Measurements from ENCODE around the gene RDH16.
"Not testable (repeated sequence)": the region's sequence is repeated elsewhere in the genome, so short reads cannot be mapped to it uniquely, and the experiment has no call there.

RDH16 gene

GRCh38 chr12:56951582-56952339 lies 5.6 kb downstream of the RDH16 start:
- TF ChIP-seq ZNF274 (IDR thresholded peaks at IDR 0.05; ENCODE audit: low read depth, low read length) = no peak
- no peak overlapping the region for H3K4me3 ChIP-seq (ENCODE audit: low read length)

GRCh38 chr12:56948881-56949280 lies 8.5 kb downstream of the RDH16 start:
- TF ChIP-seq ZNF274 (IDR thresholded peaks at IDR 0.05; ENCODE audit: low read depth, low read length) = no peak
- H3K4me3 ChIP-seq (ENCODE audit: low read length) = no peak overlapping the region

- H3K4me3 ChIP-seq (ENCODE audit: low read length) = no peak overlapping the region
- no peak for TF ChIP-seq ZNF274 (IDR thresholded peaks at IDR 0.05; ENCODE audit: low read depth, low read length)
Measured at GRCh38 chr12:56948457-56948777, 9.0 kb downstream of the RDH16 start.

GRCh38 chr12:56947633-56948456 lies 9.6 kb downstream of the RDH16 start:
- no peak overlapping the region for H3K4me3 ChIP-seq (ENCODE audit: low read length)
- TF ChIP-seq ZNF274 (IDR thresholded peaks at IDR 0.05; ENCODE audit: low read depth, low read length) = no peak

- no peak overlapping the region for H3K4me3 ChIP-seq (ENCODE audit: low read length)
Measured at GRCh38 chr12:56943878-56944277, 13.5 kb downstream of the RDH16 start.

GRCh38 chr12:56943374-56943773 lies 14.0 kb downstream of the RDH16 start:
- H3K4me3 ChIP-seq (ENCODE audit: low read length) = not testable (repeated sequence)

More at GRCh38 chr12:56943878-56944277, 13.5 kb downstream of the RDH16 start:
- TF ChIP-seq ZNF274 (IDR thresholded peaks at IDR 0.05; ENCODE audit: low read depth, low read length) = no peak

- no peak overlapping the region for H3K4me3 ChIP-seq (ENCODE audit: low read length)
Measured at GRCh38 chr12:56941299-56942017, 15.9 kb downstream of the RDH16 start.

GRCh38 chr12:56940942-56941298 lies 16.5 kb downstream of the RDH16 start:
- H3K4me3 ChIP-seq (ENCODE audit: low read length) = not testable (repeated sequence)

More at GRCh38 chr12:56941299-56942017, 15.9 kb downstream of the RDH16 start:
- TF ChIP-seq ZNF274 (IDR thresholded peaks at IDR 0.05; ENCODE audit: low read depth, low read length) = no peak

GRCh38 chr12:56935752-56936151 lies 21.7 kb downstream of the RDH16 start:
- H3K4me3 ChIP-seq (ENCODE audit: low read length) = no peak overlapping the region
- no peak for TF ChIP-seq ZNF274 (IDR thresholded peaks at IDR 0.05; ENCODE audit: low read depth, low read length)

GRCh38 chr12:56935157-56935556 lies 22.3 kb downstream of the RDH16 start:
- no peak overlapping the region for H3K4me3 ChIP-seq (ENCODE audit: low read length)
- TF ChIP-seq ZNF274 (IDR thresholded peaks at IDR 0.05; ENCODE audit: low read depth, low read length) = no peak

- no peak within 1 kb of the TSS for H3K4me3 ChIP-seq (ENCODE audit: low read length)
- no peak for TF ChIP-seq ZNF274 (IDR thresholded peaks at IDR 0.05; ENCODE audit: low read depth, low read length)
Measured at GRCh38 chr12:56933826-56934625, 23.4 kb downstream of the RDH16 start, which contains the start of gene SDR9C7. Gene SDR9C7 (minus strand): TSS chr12:56934408. CDS start chr12:56934261, 147 bp downstream.

GRCh38 chr12:56932867-56933266 lies 24.5 kb downstream of the RDH16 start:
- TF ChIP-seq ZNF274 (IDR thresholded peaks at IDR 0.05; ENCODE audit: low read depth, low read length) = no peak
- H3K4me3 ChIP-seq (ENCODE audit: low read length) = no peak overlapping the region

GRCh38 chr12:56932146-56932545 lies 25.3 kb downstream of the RDH16 start:
- H3K4me3 ChIP-seq (ENCODE audit: low read length) = no peak overlapping the region
- no peak for TF ChIP-seq ZNF274 (IDR thresholded peaks at IDR 0.05; ENCODE audit: low read depth, low read length)

GRCh38 chr12:56931474-56931978 lies 25.9 kb downstream of the RDH16 start:
- no peak for TF ChIP-seq ZNF274 (IDR thresholded peaks at IDR 0.05; ENCODE audit: low read depth, low read length)
- no peak overlapping the region for H3K4me3 ChIP-seq (ENCODE audit: low read length)
